Epithelial cell of esophagus (primary cell): ENCODE measurements around the gene NBEAL2.

ENCODE experiments used
- DNase-seq: peaks from one replicate; pipeline ENCODE4 v3.0.0; 2010; ENCODE audit warnings: low read depth
- H3K4me3 ChIP-seq: 2 replicates; pipeline ENCODE4 v1.5.1; 2011; ENCODE audit warnings: mild to moderate bottlenecking, low read length, control low read depth
- CTCF ChIP-seq: IDR thresholded peaks from 2 replicates; pipeline ENCODE4 v1.5.1; 2011; ENCODE audit warnings: low read depth, mild to moderate bottlenecking, low read length, control low read depth, inconsistent platforms; ENCODE audit not compliant: insufficient read depth; ENCODE audit errors: missing control alignments

The NBEAL2 gene

DNA sequence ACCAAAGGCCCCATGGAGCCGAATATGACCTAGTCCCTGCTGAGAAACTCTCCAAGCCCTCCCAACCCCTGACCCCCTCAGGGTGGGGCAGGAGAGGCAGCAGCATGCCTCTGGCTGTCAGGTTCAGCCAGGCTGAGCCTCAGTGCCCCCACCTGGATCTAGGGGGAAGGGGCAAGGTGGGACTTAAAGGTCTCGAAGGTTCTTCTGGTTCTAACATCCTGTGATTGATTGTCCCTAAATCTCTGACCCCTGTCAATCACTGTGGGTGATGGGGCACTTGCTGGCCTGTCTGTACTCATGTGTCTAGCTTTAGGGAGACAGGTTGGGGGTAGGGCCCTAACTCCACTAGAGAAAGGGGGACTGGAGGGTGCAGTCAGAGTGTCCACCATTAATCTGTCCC lies 13.8 kb downstream of the NBEAL2 start:
- DNase-seq, result no peak
- no peak for TF ChIP-seq CTCF
- no peak overlapping the region for H3K4me3 ChIP-seq

DNA sequence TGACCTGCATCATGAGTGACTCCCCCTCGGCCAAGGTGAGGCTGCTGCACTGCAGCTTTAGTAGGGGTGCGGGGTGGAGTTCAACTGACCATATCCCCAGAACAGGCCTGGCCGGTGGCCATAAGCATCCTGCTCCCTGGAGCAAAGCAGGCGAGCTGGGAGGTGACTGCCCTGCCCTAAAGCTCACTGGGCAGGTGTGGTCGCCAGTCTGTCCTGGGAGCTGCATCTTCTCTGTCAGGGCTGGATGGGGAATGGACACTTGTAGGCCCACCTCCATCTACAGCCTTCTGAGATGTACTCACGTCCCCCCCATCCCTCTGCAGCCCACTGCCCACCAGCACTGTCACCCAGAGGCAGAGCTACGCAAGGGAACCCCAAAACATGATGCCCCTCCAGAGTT lies 14.5 kb downstream of the NBEAL2 start:
- no peak for DNase-seq
- no peak for TF ChIP-seq CTCF
- H3K4me3 ChIP-seq, result no peak overlapping the region

DNA sequence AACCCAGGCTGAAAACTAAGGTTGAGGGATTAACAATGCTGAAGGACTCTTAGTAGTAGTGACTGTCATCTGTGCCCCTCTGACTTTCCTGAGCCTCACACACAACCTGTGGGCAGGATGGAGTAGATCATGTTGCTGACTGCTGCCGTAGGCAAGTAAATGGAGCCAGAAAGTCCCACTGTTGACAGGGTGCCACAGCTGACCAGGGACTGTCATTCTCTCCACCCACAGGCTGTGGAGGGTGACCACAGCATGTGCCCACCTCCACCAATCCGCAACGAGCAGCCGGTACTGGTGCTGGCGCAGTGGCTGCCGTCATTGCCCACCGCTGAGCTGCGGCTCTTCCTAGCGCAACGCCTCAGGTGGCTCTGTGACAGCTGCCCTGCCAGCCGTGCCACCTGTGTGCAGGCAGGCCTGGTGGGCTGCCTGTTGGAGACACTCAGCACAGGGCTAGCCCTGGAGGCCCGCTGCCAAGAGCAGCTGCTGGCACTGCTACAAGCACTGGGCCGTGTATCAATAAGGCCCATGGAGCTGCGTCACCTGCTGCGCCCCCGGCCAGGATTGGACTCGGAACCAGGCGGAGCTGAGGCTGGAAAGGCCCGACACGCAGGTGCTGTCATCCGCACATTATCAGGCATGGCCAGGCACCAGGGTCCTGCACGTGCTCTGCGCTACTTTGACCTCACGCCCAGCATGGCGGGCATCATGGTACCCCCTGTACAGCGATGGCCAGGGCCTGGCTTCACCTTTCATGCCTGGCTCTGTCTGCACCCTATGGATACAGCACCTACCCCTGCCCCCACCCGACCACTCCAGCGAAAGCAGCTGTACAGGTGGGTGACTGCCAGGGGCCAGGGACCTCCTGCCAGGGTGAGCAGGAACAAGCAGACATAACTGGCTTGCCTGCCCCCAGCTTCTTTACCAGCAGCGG lies 15.6 kb downstream of the NBEAL2 start:
- no peak overlapping the region for H3K4me3 ChIP-seq
- no peak for DNase-seq
- no peak for TF ChIP-seq CTCF

GRCh38 chr3:46995901-46996562 lies 16.6 kb downstream of the NBEAL2 start:
- DNase-seq, result no peak
- no peak overlapping the region for H3K4me3 ChIP-seq
- no peak for TF ChIP-seq CTCF

- peak; percentile 60 for DNase-seq
- no peak for TF ChIP-seq CTCF
- no peak overlapping the region for H3K4me3 ChIP-seq
These were observed 17.4 kb downstream of the NBEAL2 start for GRCh38 chr3:46996689-46997452.

DNA sequence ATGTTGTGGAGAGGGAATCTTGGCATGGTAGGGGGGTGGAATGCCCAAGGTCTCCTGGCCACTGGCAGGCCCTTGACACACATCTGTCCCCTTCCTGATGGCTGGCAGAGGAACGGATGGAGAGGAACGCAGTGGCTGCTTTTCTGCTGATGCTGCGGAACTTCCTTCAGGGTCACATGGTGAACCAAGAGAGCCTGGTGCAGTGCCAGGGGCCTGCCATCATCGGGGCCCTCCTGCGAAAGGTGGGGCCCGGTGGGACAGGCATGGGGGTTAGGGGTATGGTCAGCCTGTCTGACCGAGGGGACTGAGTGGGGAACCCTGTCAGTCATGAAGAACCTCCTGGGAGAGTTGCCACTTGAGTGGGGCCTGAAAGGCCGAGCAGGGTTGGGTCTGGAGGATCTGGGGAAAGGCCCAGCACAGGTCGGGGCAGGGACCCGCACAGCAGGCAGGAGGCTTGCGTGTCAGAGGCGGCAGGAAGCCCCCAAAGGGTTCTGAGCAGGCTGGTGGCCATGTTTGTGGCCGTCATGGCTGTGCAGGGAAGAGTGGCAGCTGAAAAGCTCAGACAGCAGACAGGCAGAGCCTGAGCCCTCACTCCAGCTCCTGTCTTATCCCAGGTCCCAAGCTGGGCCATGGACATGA lies 18.1 kb downstream of the NBEAL2 start:
- TF ChIP-seq CTCF, result no peak
- DNase-seq, result no peak
- no peak overlapping the region for H3K4me3 ChIP-seq
